ENCODE measurements around the gene ENTR1.

ENTR1 gene

GRCh38 chr9:136378170-136379002 lies 32.0 kb downstream of the ENTR1 start:
- H3K27ac ChIP-seq: no peak overlapping the region
- TF ChIP-seq CTCF (conservative IDR thresholded peaks at IDR 0.05): no peak

GRCh38 chr9:136377341-136378169 lies 32.9 kb downstream of the ENTR1 start:
- no peak for TF ChIP-seq CTCF (conservative IDR thresholded peaks at IDR 0.05)
- no peak overlapping the region for H3K27ac ChIP-seq

GRCh38 chr9:136376457-136376856 lies 34.0 kb downstream of the ENTR1 start:
- TF ChIP-seq CTCF (conservative IDR thresholded peaks at IDR 0.05): no peak

GRCh38 chr9:136375096-136375495 lies 35.3 kb downstream of the ENTR1 start:
- no peak for TF ChIP-seq CTCF (conservative IDR thresholded peaks at IDR 0.05)
- no peak overlapping the region for H3K27ac ChIP-seq

More at GRCh38 chr9:136376457-136376856, 34.0 kb downstream of the ENTR1 start:
- no peak overlapping the region for H3K27ac ChIP-seq

GRCh38 chr9:136374183-136374575 lies 36.2 kb downstream of the ENTR1 start:
- no peak overlapping the region for H3K27ac ChIP-seq
- TF ChIP-seq CTCF (conservative IDR thresholded peaks at IDR 0.05): no peak

- TF ChIP-seq CTCF (conservative IDR thresholded peaks at IDR 0.05): no peak
- no peak within 1 kb of the TSS for H3K27ac ChIP-seq
Measured at GRCh38 chr9:136373300-136374182, 36.9 kb downstream of the ENTR1 start, which contains the start of gene CARD9. Gene CARD9 (minus strand): TSS chr9:136373669. CDS start chr9:136372078, 1,591 bp downstream.
